HPDE6-E6E7 (cell line): ENCODE results near the gene UBE2S.
"Not testable (repeated sequence)": the region's sequence is repeated elsewhere in the genome, so short reads cannot be mapped to it uniquely, and the experiment has no call there.

ENCODE experiments used
- DNase-seq: peaks from one replicate; pipeline ENCODE4 v3.0.0; 2011; ENCODE audit warnings: missing footprints; ENCODE audit errors: extremely low spot score

The UBE2S gene

GRCh38 chr19:55407550-55407799, at the start of gene UBE2S:
Gene UBE2S (minus strand): TSS chr19:55407788. CDS start chr19:55407589, 199 bp downstream.
- not testable (repeated sequence) for DNase-seq

GRCh38 chr19:55456347-55456746, 48.8 kb upstream of the UBE2S start:
- no peak for DNase-seq

DNA sequence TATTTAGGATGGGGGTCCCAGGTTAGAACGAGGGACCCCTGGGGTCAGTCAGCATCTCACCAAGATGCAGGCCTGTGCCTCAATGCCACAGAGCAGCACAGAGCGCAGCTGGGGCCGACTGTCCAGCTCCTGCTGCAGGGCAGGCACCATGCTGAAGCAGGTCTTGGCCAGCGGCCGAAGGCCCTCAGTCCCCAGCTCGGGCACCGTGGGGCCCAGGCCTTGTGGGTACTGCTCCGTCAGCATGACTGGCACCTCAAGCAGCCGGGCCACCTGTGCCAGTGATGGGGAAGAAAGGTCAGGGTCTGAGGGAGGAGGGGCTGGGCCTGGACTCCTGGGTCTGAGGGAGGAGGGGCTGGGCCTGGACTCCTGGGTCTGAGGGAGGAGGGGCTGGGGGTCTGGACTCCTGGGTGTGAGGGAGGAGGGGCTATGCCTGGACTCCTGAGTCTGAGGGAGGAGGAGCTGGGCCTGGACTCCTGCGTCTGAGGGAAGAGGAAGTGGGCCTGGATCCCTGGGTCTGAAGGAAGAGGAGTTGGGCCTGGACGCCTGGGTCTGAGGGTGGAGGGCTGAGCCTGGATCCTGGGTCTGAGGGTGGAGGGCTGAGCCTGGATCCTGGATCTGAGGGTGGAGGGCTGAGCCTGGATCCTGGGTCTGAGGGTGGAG, 48.1 kb upstream of the UBE2S start:
- DNase-seq, result no peak

- DNase-seq, result no peak
These were observed 47.2 kb upstream of the UBE2S start for GRCh38 chr19:55454787-55455243.

- DNase-seq, result no peak
These were observed 46.1 kb upstream of the UBE2S start for GRCh38 chr19:55453511-55454260.

DNA sequence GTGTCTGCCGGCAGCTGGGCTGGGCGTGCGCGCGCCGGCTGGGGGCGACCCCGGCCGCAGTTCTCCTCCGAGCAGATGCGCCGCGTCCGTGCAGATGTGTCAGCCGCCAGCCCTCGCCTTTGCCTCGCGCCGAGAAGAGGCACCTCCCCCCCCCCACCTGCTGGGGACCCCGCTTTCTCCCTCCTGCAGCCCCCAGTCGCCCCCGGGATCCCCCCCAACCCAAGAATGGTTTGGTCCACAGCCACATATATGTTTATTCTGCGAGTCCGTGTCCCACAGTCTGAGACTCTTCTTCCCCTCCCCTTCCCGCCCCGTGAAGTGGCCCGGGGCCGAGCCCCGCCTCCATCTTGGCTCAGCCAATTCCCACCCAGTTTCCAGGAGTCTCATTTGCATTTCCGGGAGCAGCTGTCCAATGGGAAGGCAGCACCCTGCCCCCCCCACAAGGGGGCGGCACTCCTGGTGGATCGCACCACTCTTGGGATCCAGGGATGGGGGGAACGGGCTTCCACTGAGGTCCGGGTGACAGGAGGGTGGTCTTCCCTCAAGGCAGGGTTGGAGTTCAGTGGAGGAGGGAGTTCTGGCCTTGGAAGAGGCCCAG, 45.3 kb upstream of the UBE2S start:
- DNase-seq, result no peak

- DNase-seq, result no peak
These were observed 44.6 kb upstream of the UBE2S start for GRCh38 chr19:55451965-55452748.

GRCh38 chr19:55451163-55451964, 43.8 kb upstream of the UBE2S start:
- no peak for DNase-seq

DNA sequence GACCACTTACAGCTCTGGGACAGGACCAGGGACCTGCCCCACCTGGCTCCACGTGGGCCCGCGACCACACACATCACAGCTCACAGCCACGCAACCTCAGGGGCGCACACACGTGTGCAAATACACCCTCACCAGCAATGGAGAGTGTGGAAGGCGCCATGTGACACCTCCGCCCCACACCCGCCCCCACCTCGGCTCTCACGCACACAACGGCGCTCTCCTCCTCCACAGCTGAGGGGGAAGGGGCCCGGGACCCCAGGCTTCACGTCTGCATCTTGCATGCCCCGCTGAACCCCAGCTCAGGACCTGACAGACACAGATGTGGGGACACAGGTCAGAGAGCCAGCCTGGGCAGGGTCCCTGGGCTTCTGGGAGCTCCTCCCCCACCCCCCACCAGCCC, 41.9 kb upstream of the UBE2S start:
- DNase-seq, result no peak

- not testable (repeated sequence) for DNase-seq
These were observed 40.5 kb upstream of the UBE2S start for GRCh38 chr19:55448175-55448490.

- peak; percentile 59 for DNase-seq
These were observed 40.0 kb upstream of the UBE2S start for GRCh38 chr19:55447421-55448174.

- DNase-seq, result peak; percentile 83
These were observed 38.5 kb upstream of the UBE2S start for GRCh38 chr19:55446060-55446459.

- DNase-seq, result no peak
These were observed 37.1 kb upstream of the UBE2S start for GRCh38 chr19:55444646-55445045.

DNA sequence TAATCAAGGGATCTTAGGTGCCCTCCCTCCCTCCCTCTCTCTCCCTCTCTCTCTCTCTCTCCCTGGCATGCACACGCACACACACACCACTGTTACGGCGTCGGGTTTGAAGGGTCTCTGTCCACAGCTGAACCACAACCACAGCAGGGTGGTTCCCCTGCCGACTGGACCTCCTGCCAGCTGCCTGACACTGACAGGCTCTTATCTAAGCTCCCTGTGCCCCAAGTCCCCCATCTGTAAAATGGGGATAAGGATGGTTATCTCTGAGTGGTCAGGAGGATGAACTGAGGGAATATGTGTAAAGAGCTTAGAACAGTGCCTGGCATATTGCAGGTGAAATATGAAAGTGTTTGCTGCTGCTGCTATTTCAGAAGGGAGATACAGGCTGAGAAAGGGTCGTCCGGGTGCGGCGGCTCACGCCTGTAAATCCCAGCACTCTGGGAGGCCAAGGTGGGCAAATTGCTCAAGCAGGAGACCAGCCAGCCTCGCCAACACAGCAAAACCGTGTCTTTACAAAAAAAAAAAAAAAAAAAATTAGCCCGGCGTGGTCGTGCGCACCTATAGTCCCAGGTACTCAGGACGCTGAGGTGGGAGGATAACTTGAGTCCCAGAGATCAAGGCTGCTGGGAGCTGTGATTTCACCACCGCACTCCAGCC, 36.4 kb upstream of the UBE2S start:
- no peak for DNase-seq

- DNase-seq, result no peak
These were observed 35.6 kb upstream of the UBE2S start, which contains the start of gene SHISA7 for GRCh38 chr19:55443045-55443823. Gene SHISA7 (minus strand): TSS chr19:55443300. CDS start chr19:55442863, 437 bp downstream.

DNA sequence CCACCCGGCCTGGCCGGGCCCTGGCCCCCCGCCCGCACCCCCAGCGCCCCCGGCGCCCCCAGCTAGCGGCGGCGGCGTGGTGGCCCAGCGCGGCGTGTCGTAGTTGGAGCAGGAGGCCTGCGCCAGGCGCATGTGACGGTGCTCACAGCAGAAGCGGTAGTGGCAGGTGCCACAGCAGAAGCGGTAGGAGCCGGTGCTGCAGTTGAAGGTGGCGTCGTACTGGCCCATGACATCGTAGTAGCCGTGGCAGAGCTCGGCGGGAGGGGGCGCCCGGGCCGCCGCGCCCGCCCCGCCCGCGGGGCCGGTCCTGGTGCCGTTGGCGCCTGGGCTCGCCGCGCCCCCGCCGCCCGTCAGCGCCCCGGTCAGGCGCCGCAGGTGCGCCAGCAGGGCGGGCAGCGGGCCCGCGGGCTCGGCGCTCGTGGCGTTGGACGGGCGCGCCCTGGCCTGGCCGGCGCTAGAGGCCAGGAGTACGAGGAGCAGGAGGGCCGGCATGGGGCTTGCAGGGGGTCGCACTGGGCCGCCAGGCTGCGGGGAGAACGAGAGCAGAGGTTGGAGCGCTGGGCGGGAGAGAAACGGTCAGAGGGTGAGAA, 34.9 kb upstream of the UBE2S start:
- DNase-seq, result no peak

GRCh38 chr19:55441692-55442321, 34.2 kb upstream of the UBE2S start:
- no peak for DNase-seq

DNA sequence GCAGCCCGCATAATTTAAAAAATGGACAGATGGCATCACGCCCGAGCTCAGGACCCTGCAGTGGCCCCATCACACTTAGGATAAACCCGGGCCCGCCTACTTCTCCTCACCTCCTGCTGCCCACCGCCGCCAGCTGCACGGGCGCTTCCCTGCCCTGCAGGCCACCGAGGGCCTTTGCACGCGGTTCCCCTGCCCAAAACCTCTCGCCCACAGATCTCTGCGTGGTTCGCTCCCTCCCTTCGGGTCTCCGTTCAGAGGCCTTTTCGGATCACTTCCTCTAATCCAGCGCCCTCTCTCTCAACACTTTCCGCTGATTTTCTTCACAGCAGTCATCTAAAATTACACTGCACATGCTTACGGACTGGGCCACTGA, 33.7 kb upstream of the UBE2S start:
- no peak for DNase-seq
